ENCODE results near the gene DDX18. TPM values are rescaled to one million over a fixed set of nuclear protein-coding genes. Genes with fewer than 3 reads are reported as not detected.

The DDX18 gene
- total and polyA plus RNA-seq, 2 of the 4 experiments (the other 2 are of a cell fraction) = 34.6 to 69.9 TPM

DNA sequence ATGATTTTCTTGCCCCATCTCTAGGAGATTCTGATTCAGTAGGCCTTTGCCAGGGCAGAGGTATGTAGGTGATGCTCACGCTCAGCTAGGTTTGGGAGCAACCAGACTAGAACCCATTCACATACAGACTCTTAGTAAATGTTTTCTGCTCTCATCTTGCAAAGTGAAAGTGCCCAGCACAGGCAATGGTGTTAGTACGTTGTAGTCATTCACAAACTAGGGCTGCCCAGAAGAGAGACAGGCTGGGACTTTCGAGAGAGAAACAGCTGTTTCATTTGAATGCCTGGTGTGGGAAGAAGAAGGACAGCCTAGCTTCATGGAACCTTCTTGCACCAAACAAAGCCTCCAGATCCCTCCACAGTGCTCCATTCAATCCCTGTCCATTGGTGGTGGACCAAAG, 19.4 kb downstream of the DDX18 start:
- H4K5ac ChIP-seq (ENCODE audit: low read depth, low read length) = no peak overlapping the region
- ATAC-seq (ENCODE audit: low read depth) (no peak), DNase-seq (no peak)
- TF ChIP-seq, protein P1, sequence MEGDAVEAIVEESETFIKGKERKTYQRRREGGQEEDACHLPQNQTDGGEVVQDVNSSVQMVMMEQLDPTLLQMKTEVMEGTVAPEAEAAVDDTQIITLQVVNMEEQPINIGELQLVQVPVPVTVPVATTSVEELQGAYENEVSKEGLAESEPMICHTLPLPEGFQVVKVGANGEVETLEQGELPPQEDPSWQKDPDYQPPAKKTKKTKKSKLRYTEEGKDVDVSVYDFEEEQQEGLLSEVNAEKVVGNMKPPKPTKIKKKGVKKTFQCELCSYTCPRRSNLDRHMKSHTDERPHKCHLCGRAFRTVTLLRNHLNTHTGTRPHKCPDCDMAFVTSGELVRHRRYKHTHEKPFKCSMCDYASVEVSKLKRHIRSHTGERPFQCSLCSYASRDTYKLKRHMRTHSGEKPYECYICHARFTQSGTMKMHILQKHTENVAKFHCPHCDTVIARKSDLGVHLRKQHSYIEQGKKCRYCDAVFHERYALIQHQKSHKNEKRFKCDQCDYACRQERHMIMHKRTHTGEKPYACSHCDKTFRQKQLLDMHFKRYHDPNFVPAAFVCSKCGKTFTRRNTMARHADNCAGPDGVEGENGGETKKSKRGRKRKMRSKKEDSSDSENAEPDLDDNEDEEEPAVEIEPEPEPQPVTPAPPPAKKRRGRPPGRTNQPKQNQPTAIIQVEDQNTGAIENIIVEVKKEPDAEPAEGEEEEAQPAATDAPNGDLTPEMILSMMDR (conservative IDR thresholded peaks at IDR 0.05; ENCODE audit: low read depth, low read length) = no peak
- TF ChIP-seq, protein P2, sequence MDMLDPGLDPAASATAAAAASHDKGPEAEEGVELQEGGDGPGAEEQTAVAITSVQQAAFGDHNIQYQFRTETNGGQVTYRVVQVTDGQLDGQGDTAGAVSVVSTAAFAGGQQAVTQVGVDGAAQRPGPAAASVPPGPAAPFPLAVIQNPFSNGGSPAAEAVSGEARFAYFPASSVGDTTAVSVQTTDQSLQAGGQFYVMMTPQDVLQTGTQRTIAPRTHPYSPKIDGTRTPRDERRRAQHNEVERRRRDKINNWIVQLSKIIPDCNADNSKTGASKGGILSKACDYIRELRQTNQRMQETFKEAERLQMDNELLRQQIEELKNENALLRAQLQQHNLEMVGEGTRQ (IDR thresholded peaks at IDR 0.05; ENCODE audit: low read depth, low read length) = no peak
- TF ChIP-seq CHD1 (IDR thresholded peaks at IDR 0.05; ENCODE audit: low read depth, low read length) (no peak), BHLHE40 (IDR thresholded peaks at IDR 0.05; ENCODE audit: low read depth, low read length) (no peak), FOS (IDR thresholded peaks at IDR 0.05; ENCODE audit: low read depth, low read length) (no peak), POLR2A (IDR thresholded peaks at IDR 0.05; ENCODE audit: low read depth, low read length) (no peak), RCOR1 (IDR thresholded peaks at IDR 0.05; ENCODE audit: insufficient replicate concordance, low read length) (no peak), RFX5 (IDR thresholded peaks at IDR 0.05; ENCODE audit: low read depth, low read length) (no peak), MAZ (IDR thresholded peaks at IDR 0.05; ENCODE audit: borderline replicate concordance, low read depth, low read length) (no peak), RAD21 (IDR thresholded peaks at IDR 0.05; ENCODE audit: low read length) (no peak), MAFK (IDR thresholded peaks at IDR 0.05; ENCODE audit: low read depth, low read length) (no peak), CEBPB (IDR thresholded peaks at IDR 0.05; ENCODE audit: low read depth, low read length) (no peak), SMC3 (IDR thresholded peaks at IDR 0.05; ENCODE audit: low read depth, low read length) (no peak), MXI1 (IDR thresholded peaks at IDR 0.05; ENCODE audit: borderline replicate concordance, low read depth, low read length) (no peak), NFE2L2 (IDR thresholded peaks at IDR 0.05; ENCODE audit: low read depth, low read length) (no peak)
- TF ChIP-seq, protein P3, sequence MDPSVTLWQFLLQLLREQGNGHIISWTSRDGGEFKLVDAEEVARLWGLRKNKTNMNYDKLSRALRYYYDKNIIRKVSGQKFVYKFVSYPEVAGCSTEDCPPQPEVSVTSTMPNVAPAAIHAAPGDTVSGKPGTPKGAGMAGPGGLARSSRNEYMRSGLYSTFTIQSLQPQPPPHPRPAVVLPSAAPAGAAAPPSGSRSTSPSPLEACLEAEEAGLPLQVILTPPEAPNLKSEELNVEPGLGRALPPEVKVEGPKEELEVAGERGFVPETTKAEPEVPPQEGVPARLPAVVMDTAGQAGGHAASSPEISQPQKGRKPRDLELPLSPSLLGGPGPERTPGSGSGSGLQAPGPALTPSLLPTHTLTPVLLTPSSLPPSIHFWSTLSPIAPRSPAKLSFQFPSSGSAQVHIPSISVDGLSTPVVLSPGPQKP (IDR thresholded peaks at IDR 0.05; ENCODE audit: borderline replicate concordance, low read depth, low read length) = no peak
- H2AK9ac ChIP-seq (replicated peaks; ENCODE audit: low read depth, low read length, poor library complexity) = no peak overlapping the region
- H3K9ac ChIP-seq (ENCODE audit: low read depth, low read length) = no peak overlapping the region
- H2AFZ ChIP-seq (replicated peaks; ENCODE audit: low read length, poor library complexity) = no peak overlapping the region
- H3K9me1 ChIP-seq (ENCODE audit: insufficient read depth, low read length) = peaks cover 4% of the 10 kb centered on the region; the same call in 1 of the 2 replicates
- no peaks in the 10 kb centered on the region for H3K9me3 ChIP-seq (ENCODE audit: control insufficient read depth, insufficient read depth, low read length)
- in situ Hi-C loops (cut with MboI; ENCODE audit: low sequenced_read_pairs) (loop anchor here (5.0 kb wide), 1 partner anchor 168 kb away; no protein-coding TSS in a partner anchor), intact Hi-C loops (cut with micrococcal nuclease) (no loop called here), dilution Hi-C loops (cut with HindIII; ENCODE audit: low sequenced_read_pairs, unreplicated experiment) (no loop called here)
- no peak overlapping the region for H2BK5ac ChIP-seq (ENCODE audit: low read depth, low read length, poor library complexity, severe bottlenecking)
- H4K8ac ChIP-seq (ENCODE audit: low read depth in 2 of 2, low read length in 2 of 2) = no peak overlapping the region
- H3K4me1 ChIP-seq (ENCODE audit: control insufficient read depth, insufficient read depth, low read length) = no peaks in the 10 kb centered on the region
- H3K18ac ChIP-seq (ENCODE audit: low read depth, low read length) = no peak overlapping the region
- no peak overlapping the region for H2BK120ac ChIP-seq (ENCODE audit: low read depth, low read length)
- H3K4me2 ChIP-seq (ENCODE audit: low read depth, low read length) = no peak overlapping the region
- no peak overlapping the region for H3K27ac ChIP-seq (ENCODE audit: insufficient read depth, low read length)
- H3K14ac ChIP-seq (replicated peaks; ENCODE audit: low read depth, low read length) = no peak overlapping the region
- H4K91ac ChIP-seq (ENCODE audit: insufficient read depth, low read depth, low read length) = no peak overlapping the region
- H4K20me1 ChIP-seq (ENCODE audit: insufficient read depth, low read length) = peaks cover 10% of the 10 kb centered on the region; the same call in 1 of the 2 replicates
- no peak overlapping the region for H3K56ac ChIP-seq (ENCODE audit: extremely low read depth, insufficient read depth, low read length)
- no peak overlapping the region for H2BK15ac ChIP-seq (ENCODE audit: low read depth, low read length)
- peaks cover 17% of the 10 kb centered on the region for H3K36me3 ChIP-seq (ENCODE audit: control insufficient read depth, insufficient read depth, low read length)
- no TSS peak for BruUV-seq (replicated peaks)
- H2BK20ac ChIP-seq (ENCODE audit: low read depth, low read length) = no peak overlapping the region
- no peak overlapping the region for H3K4me3 ChIP-seq (ENCODE audit: insufficient read depth, low read depth, low read length)
- no peaks in the 10 kb centered on the region for H3K27me3 ChIP-seq (ENCODE audit: control insufficient read depth, insufficient read depth, low read length)
- no peak overlapping the region for H3K23ac ChIP-seq (ENCODE audit: low read depth, low read length)
- H3K4ac ChIP-seq (ENCODE audit: low read depth, low read length) = no peak overlapping the region
- H3K79me1 ChIP-seq (ENCODE audit: low read depth in 1 of 2, low read length in 2 of 2) = peaks cover 0 to 5% of the 10 kb centered on the region in 2 experiments; a peak in 2 of 4 replicates
- no peak overlapping the region for H2AK5ac ChIP-seq (ENCODE audit: low read depth, low read length)
- POLR2A ChIA-PET (ENCODE audit: unreplicated experiment) = no interaction called here
- no CpG with 5 or more reads among the region's 3 CpGs for WGBS, 2 experiments (ENCODE audit: extremely low coverage in 2 of 2, insufficient read length in 1 of 2)
- CTCF ChIA-PET = interaction anchor here (0.6 to 2.3 kb wide), 3 partner anchors 17 to 169 kb away, joined by 4 to 7 read pairs (median 6); partner anchors contain the start of gene DDX18
